ENCODE results near the gene FAM181A.

DNA sequence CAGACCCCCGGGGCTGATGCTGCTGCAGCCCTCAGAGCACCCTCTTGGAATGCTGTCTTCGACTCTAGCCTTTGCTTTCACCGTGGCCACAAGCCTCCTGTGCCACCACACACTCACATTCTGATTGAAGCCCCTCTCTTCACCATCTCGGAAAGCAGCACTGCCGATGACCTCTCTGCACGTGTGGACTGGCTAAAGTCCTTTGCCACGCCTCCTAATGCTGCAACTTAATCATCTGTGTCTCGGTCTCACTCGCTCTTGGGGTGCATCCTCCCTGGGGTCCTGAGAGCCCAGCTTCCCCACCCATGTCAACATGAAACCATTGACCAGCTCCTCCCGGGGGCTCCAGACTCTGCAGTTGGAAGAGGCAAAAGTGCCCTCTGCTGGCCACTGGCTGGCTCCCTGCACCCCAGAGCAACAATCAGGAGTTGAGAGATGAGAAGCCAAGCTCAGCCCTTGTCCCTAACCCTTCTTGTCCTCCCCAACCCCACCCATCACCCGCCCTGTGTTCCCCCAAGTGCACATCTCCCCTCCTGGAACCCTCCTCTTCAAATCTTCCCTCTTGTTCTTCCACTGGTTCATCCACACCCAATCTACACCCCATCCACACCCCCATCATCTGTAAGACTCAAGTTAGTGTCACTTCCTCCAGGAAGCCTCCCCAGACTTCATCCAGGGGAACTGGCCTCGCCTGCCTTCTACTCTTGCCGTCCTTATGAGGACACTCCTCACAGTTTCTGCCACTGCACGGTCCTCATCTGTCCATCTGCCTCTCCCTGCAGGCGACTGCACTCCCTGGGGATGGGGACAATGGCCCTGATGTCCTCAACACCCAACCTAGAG is 23.6 kb upstream of the FAM181A start:
- TF ChIP-seq, protein P1, sequence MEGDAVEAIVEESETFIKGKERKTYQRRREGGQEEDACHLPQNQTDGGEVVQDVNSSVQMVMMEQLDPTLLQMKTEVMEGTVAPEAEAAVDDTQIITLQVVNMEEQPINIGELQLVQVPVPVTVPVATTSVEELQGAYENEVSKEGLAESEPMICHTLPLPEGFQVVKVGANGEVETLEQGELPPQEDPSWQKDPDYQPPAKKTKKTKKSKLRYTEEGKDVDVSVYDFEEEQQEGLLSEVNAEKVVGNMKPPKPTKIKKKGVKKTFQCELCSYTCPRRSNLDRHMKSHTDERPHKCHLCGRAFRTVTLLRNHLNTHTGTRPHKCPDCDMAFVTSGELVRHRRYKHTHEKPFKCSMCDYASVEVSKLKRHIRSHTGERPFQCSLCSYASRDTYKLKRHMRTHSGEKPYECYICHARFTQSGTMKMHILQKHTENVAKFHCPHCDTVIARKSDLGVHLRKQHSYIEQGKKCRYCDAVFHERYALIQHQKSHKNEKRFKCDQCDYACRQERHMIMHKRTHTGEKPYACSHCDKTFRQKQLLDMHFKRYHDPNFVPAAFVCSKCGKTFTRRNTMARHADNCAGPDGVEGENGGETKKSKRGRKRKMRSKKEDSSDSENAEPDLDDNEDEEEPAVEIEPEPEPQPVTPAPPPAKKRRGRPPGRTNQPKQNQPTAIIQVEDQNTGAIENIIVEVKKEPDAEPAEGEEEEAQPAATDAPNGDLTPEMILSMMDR (IDR thresholded peaks at IDR 0.05) = peak; percentile 70
- TF ChIP-seq, protein P2, sequence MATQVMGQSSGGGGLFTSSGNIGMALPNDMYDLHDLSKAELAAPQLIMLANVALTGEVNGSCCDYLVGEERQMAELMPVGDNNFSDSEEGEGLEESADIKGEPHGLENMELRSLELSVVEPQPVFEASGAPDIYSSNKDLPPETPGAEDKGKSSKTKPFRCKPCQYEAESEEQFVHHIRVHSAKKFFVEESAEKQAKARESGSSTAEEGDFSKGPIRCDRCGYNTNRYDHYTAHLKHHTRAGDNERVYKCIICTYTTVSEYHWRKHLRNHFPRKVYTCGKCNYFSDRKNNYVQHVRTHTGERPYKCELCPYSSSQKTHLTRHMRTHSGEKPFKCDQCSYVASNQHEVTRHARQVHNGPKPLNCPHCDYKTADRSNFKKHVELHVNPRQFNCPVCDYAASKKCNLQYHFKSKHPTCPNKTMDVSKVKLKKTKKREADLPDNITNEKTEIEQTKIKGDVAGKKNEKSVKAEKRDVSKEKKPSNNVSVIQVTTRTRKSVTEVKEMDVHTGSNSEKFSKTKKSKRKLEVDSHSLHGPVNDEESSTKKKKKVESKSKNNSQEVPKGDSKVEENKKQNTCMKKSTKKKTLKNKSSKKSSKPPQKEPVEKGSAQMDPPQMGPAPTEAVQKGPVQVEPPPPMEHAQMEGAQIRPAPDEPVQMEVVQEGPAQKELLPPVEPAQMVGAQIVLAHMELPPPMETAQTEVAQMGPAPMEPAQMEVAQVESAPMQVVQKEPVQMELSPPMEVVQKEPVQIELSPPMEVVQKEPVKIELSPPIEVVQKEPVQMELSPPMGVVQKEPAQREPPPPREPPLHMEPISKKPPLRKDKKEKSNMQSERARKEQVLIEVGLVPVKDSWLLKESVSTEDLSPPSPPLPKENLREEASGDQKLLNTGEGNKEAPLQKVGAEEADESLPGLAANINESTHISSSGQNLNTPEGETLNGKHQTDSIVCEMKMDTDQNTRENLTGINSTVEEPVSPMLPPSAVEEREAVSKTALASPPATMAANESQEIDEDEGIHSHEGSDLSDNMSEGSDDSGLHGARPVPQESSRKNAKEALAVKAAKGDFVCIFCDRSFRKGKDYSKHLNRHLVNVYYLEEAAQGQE (IDR thresholded peaks at IDR 0.05; ENCODE audit: insufficient read depth in 1 of 2, low read depth in 2 of 2, low read length in 1 of 2) = no peak
- TF ChIP-seq POLR2AphosphoS5 (IDR thresholded peaks at IDR 0.05; ENCODE audit: low read depth, low read length) = no peak
- no peak for TF ChIP-seq SIN3A (IDR thresholded peaks at IDR 0.05; ENCODE audit: borderline replicate concordance, insufficient read depth, low read depth, low read length)

Data from Panc1 (cell line).